Body of pancreas (tissue), 4 donors: ENCODE data around the gene RFC3. TPM values are rescaled to one million over a fixed set of nuclear protein-coding genes. Genes with fewer than 3 reads are reported as not detected.

Experiments
- ATAC-seq: fragments of 150-250 bp; one replicate; pipeline ENCODE4 v1.9.1; 2016
- DNase-seq, 4 donors: peaks; one replicate each; pipeline ENCODE4 v3.0.0-alpha.2; 2019
- H3K27ac ChIP-seq, 4 donors: fragments of 200-600 bp; sonication (generic); 1 replicate in 3 of 4; 2 replicates in 1 of 4; pipeline versions ENCODE4 v1.5.1 to v1.6.1; 2016 to 2019; ENCODE audit warnings: mild to moderate bottlenecking in 1 of 4, mixed read lengths in 1 of 4, moderate library complexity in 1 of 4
- H3K27me3 ChIP-seq, 2 donors: fragments of 200-600 bp; sonication (generic); one replicate each; pipeline ENCODE4 v1.6.0; 2016; ENCODE audit warnings: mild to moderate bottlenecking in 1 of 2
- H3K36me3 ChIP-seq, 2 donors: fragments of 200-600 bp; sonication (generic); replicated peaks in 1 of 2; 2 replicates each; pipeline ENCODE4 v1.5.1; 2016; ENCODE audit warnings: low read depth in 2 of 2; ENCODE audit not compliant: insufficient read depth in 1 of 2
- H3K4me1 ChIP-seq: fragments of 200-600 bp; sonication (generic); one replicate; pipeline ENCODE4 v1.6.0; 2016
- H3K4me3 ChIP-seq, 2 donors: fragments of 200-600 bp; sonication (generic); 1 replicate in 1 of 2; 2 replicates in 1 of 2; pipeline ENCODE4 v1.5.1; 2016 to 2019
- H3K9me3 ChIP-seq, 3 donors: fragments of 200-600 bp; sonication (generic); 1 replicate in 2 of 3; 2 replicates in 1 of 3; pipeline ENCODE4 v1.5.1; 2016
- WGBS, 2 donors: methylation state at CpG; one replicate each; pipeline ENCODE4 v1.1.5; 2017; 5-methylcytosine and 5-hydroxymethylcytosine counted together
- intact Hi-C: fragments of 100-400 bp; cut with DNase I; formaldehyde crosslinking; loops from one replicate; pipeline ENCODE4 v1.15.1; 2023
- small RNA-seq: library from RNA; depleted of rRNA; stranded (forward); fragments of <200 nt; gene quantifications from one replicate; pipeline ENCODE3, GENCODE V24; 2016
- total RNA-seq, 2 donors: library from RNA; depleted of rRNA; stranded (reverse); fragments of >200 nt; gene quantifications; one replicate each; pipeline ENCODE4 v1.1.0, GENCODE V29; 2016
- TF ChIP-seq, protein P1 (sequence below), 7 experiments: fragments of 450-650 bp in 4 of 7; fragments of 200-600 bp in 3 of 7; sonication (generic) in 3 of 7; IDR thresholded peaks; one replicate each; pipeline ENCODE4 v1.5.1; 2016 to 2019; ENCODE audit warnings: antibody characterized with exemption in 7 of 7

RFC3 gene
- total RNA-seq, 2 donors from 2014 or later, result 8.0 to 10.9 TPM

DNA sequence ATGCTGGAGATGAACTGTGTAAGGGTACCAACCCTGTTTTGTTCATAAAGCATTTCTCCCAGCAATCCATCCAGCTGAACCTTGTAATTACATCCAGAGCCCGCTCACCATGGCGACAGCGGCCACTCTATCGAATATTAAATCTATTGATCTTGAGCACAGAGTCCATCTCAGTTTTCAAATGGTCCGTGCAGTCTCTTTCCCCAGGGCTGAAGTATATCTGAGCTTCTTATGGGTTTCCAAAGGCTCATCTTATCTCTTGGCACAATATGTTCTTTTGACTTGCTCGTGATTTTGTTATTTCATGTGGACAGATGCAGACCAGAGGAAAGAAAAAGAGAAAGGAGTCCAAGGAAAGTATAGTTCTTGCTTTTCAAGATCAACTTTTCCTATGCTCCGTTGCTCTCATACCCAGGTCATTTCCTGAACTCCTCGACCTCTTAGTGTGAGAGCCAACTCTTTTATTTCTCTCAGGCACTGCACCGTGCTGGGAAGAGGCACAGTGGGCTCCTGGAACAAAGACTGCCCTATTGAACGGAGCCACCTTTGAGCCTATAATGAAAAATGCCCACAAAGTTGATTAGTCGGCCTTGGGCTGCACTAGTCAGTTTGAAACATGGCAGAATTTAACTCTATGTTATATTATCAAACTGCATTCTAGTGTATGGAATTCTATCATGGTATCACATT, 66.7 kb downstream of the RFC3 start:
- no peaks in the 10 kb centered on the region for H3K27me3 ChIP-seq
- ATAC-seq (no peak), DNase-seq (no peak)
- TF ChIP-seq, protein P1, sequence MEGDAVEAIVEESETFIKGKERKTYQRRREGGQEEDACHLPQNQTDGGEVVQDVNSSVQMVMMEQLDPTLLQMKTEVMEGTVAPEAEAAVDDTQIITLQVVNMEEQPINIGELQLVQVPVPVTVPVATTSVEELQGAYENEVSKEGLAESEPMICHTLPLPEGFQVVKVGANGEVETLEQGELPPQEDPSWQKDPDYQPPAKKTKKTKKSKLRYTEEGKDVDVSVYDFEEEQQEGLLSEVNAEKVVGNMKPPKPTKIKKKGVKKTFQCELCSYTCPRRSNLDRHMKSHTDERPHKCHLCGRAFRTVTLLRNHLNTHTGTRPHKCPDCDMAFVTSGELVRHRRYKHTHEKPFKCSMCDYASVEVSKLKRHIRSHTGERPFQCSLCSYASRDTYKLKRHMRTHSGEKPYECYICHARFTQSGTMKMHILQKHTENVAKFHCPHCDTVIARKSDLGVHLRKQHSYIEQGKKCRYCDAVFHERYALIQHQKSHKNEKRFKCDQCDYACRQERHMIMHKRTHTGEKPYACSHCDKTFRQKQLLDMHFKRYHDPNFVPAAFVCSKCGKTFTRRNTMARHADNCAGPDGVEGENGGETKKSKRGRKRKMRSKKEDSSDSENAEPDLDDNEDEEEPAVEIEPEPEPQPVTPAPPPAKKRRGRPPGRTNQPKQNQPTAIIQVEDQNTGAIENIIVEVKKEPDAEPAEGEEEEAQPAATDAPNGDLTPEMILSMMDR (IDR thresholded peaks at IDR 0.05), result no peak
- H3K9me3 ChIP-seq, result no peaks in the 10 kb centered on the region
- 49 to 57% methylated on average over 11 of the region's 11 CpGs for WGBS, 2 donors
- H3K4me3 ChIP-seq, result no peak overlapping the region
- no peak overlapping the region for H3K27ac ChIP-seq
- intact Hi-C loops, result no loop called here
- H3K36me3 ChIP-seq, result no peaks in the 10 kb centered on the region
- no peaks in the 10 kb centered on the region for H3K4me1 ChIP-seq

Small RNA genes within 50 kb of the gene (small RNA-seq; reads per million reads assigned to genes)
- gene RNU5A-4P, result not detected
